Endodermal cell (in vitro differentiated cells): ENCODE data around the gene FBXO21. TPM values are rescaled to one million over a fixed set of nuclear protein-coding genes. Genes with fewer than 3 reads are reported as not detected.
A peak's percentile ranks its signal among the peaks of the same experiment; 100 is the strongest.

Experiments used
- DNase-seq: peaks from one replicate; pipeline ENCODE4 v3.0.0-alpha.2; 2017
- H3K27ac ChIP-seq: 2 replicates; pipeline ENCODE4 v1.5.1; 2013; ENCODE audit warnings: mild to moderate bottlenecking, low read depth, low read length, moderate library complexity
- H3K27me3 ChIP-seq: 2 replicates; pipeline ENCODE4 v1.6.1; 2013; ENCODE audit warnings: mild to moderate bottlenecking, low read length, moderate library complexity; ENCODE audit not compliant: insufficient read depth, control insufficient read depth, poor library complexity, severe bottlenecking
- H3K36me3 ChIP-seq: 2 replicates; pipeline ENCODE4 v1.7.0; 2013; ENCODE audit warnings: mild to moderate bottlenecking, low read length, moderate library complexity; ENCODE audit not compliant: control insufficient read depth, insufficient read depth
- H3K4me1 ChIP-seq: one replicate; pipeline ENCODE4 v1.7.0; 2013; ENCODE audit warnings: low read length; ENCODE audit not compliant: control insufficient read depth, insufficient read depth
- H3K4me3 ChIP-seq: 2 replicates; pipeline ENCODE4 v1.5.1; 2013; ENCODE audit warnings: mild to moderate bottlenecking, low read length, moderate library complexity
- H3K9ac ChIP-seq: 2 replicates; pipeline ENCODE4 v1.6.1; 2013; ENCODE audit warnings: mild to moderate bottlenecking, low read length, moderate library complexity; ENCODE audit not compliant: poor library complexity, severe bottlenecking; ENCODE audit errors: extremely low read depth
- H3K9me3 ChIP-seq: 2 replicates; pipeline ENCODE4 v1.6.1; 2013; ENCODE audit warnings: mild to moderate bottlenecking, low read length, moderate library complexity; ENCODE audit not compliant: control insufficient read depth
- H3K27ac Mint-ChIP-seq: 2 replicates; pipeline ENCODE4 v1.8.0; 2020; ENCODE audit warnings: mixed read lengths
- H3K27me3 Mint-ChIP-seq: 2 replicates; pipeline ENCODE4 v1.8.0; 2021; ENCODE audit warnings: mild to moderate bottlenecking, mixed read lengths; ENCODE audit not compliant: insufficient read depth
- H3K36me3 Mint-ChIP-seq: 2 replicates; pipeline ENCODE4 v1.8.0; 2020; ENCODE audit warnings: low read depth, mixed read lengths
- H3K4me1 Mint-ChIP-seq: 2 replicates; pipeline ENCODE4 v1.8.0; 2020; ENCODE audit warnings: mixed read lengths
- H3K4me3 Mint-ChIP-seq: 2 replicates; pipeline ENCODE4 v1.8.0; 2020; ENCODE audit warnings: mild to moderate bottlenecking, moderate library complexity, mixed read lengths
- H3K9me3 Mint-ChIP-seq: 2 replicates; pipeline ENCODE4 v1.8.0; 2020; ENCODE audit warnings: mild to moderate bottlenecking, mixed read lengths
- CTCF ChIP-seq: fragments of 200-600 bp; sonication (generic); conservative IDR thresholded peaks from 2 replicates; pipeline ENCODE4 v1.5.0; 2021; ENCODE audit warnings: antibody characterized with exemption, mild to moderate bottlenecking
- WGBS, 2 experiments: methylation state at CpG; one replicate each; pipeline versions ENCODE4 v1.1.5 to v1.1.7; 2013; ENCODE audit warnings: missing lambda C conversion rate in 2 of 2, mixed read lengths in 1 of 2; ENCODE audit not compliant: insufficient coverage in 1 of 2, insufficient read length in 1 of 2; 5-methylcytosine and 5-hydroxymethylcytosine counted together
- total RNA-seq, 2 donors: library from RNA; stranded (reverse); fragmentation: NEBNext Ultra II Directional in 1 of 2; extraction: Animal tissue kit (Norgen Biotek cat#: 25700) in 1 of 2; gene quantifications; 2 replicates in 1 of 2; 3 replicates in 1 of 2; pipeline ENCODE4 v1.2.1, GENCODE V29; 2021

The FBXO21 gene
- total RNA-seq, 2 donors from 2014 or later: 46.5 to 54.6 TPM

DNA sequence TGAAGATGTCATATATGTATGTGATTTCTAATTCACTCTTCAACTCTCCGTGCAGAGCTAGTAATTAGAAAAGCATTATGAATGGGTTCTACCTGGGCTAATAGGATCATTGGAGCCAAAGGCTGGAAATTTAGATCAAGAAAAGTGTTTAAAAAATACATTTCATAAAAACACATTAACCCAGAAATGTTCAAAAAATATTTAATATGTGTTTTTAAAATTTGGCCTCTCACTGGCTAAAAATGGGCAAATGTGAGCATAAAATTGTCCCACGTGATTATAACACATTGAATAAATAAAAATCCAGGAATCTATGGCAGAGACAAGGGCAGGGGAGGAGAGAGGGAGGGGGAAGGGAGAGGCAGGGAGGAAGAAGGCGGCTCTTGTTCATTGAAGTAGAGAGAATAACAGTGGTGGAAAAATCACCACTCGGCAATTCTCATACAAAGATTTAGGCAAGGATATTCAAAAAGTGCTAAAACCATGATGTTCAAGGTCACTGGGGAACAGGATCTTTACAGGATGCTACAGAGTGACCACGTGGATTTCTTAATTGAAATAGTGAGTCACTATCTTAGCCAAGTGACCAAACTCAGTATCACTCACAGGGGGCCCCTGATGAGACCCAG lies 38.8 kb downstream of the FBXO21 start:
- H3K9me3 Mint-ChIP-seq: no peaks in the 10 kb centered on the region
- H3K27ac ChIP-seq: no peak overlapping the region
- no peak overlapping the region for H3K4me3 Mint-ChIP-seq
- WGBS, 2 experiments: 75 to 90% methylated on average over 4 to 5 of the region's 5 CpGs
- H3K27ac Mint-ChIP-seq: peak overlapping the region; percentile 17
- no peaks in the 10 kb centered on the region for H3K27me3 Mint-ChIP-seq
- DNase-seq: no peak
- H3K4me1 ChIP-seq: no peaks in the 10 kb centered on the region
- H3K27me3 ChIP-seq: no peaks in the 10 kb centered on the region
- no peak for TF ChIP-seq CTCF
- peaks cover 6% of the 10 kb centered on the region for H3K4me1 Mint-ChIP-seq
- H3K36me3 ChIP-seq: peaks cover 74% of the 10 kb centered on the region
- H3K4me3 ChIP-seq: no peak overlapping the region
- no peak overlapping the region for H3K9ac ChIP-seq
- peaks cover 71% of the 10 kb centered on the region for H3K36me3 Mint-ChIP-seq
- H3K9me3 ChIP-seq: no peaks in the 10 kb centered on the region

DNA sequence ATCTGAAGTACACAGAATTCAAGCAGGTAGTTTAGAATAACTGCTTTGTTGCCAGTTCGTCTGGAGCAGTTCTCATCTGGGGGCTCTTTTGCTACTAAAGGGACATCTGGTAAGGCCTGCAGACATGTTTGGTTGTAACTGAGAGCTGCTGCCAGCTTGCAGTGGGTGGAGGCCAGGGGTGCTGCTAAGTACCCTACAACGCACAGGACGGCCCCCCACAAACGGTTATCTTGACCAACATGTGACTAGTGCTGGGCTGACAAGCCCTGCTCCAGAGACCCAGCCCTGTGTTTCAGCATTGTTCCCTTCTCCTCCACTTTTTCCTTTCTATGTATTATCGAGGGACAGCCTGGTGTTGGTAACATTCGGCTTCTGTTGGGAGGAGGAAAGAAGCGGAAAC lies 40.8 kb downstream of the FBXO21 start:
- no peaks in the 10 kb centered on the region for H3K4me1 ChIP-seq
- no peak for DNase-seq
- Mint-ChIP-seq H3K36me3 (peaks cover 70% of the 10 kb centered on the region), H3K4me3 (no peak overlapping the region), H3K27ac (no peak overlapping the region), H3K9me3 (no peaks in the 10 kb centered on the region), H3K27me3 (no peaks in the 10 kb centered on the region), H3K4me1 (peaks cover 10% of the 10 kb centered on the region)
- H3K27me3 ChIP-seq: no peaks in the 10 kb centered on the region
- no peak overlapping the region for H3K9ac ChIP-seq
- H3K4me3 ChIP-seq: no peak overlapping the region
- H3K27ac ChIP-seq: no peak overlapping the region
- peaks cover 66% of the 10 kb centered on the region for H3K36me3 ChIP-seq
- 91 to 95% methylated on average over 4 to 7 of the region's 7 CpGs for WGBS, 2 experiments
- TF ChIP-seq CTCF: no peak
- no peaks in the 10 kb centered on the region for H3K9me3 ChIP-seq

DNA sequence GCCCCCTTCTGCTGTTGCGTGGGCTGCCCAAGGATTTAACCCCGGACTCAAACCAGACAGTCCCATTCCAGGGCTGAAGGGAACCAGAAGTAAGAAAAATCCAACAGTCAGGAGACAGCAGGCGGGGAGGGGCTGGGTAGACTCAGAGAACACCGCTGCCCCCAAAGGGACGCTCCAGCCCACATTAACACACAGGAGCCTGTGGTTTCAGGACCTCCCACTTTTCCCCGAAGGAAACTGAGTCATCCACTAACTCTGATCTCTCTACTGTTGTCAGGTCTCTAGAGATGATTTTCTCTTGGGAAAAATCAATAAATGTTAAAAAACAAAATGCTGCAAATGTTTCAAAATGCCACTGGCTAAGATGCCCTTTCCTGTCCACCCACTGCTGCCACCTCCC lies 41.6 kb downstream of the FBXO21 start:
- Histone ChIP-seq H3K27me3 (no peaks in the 10 kb centered on the region), H3K9me3 (no peaks in the 10 kb centered on the region), H3K9ac (no peak overlapping the region), H3K4me3 (no peak overlapping the region), H3K4me1 (no peaks in the 10 kb centered on the region), H3K27ac (no peak overlapping the region), H3K36me3 (peaks cover 66% of the 10 kb centered on the region)
- Mint-ChIP-seq H3K4me1 (peaks cover 11% of the 10 kb centered on the region), H3K9me3 (no peaks in the 10 kb centered on the region), H3K27ac (peak overlapping the region; percentile 13), H3K4me3 (no peak overlapping the region), H3K27me3 (no peaks in the 10 kb centered on the region), H3K36me3 (peaks cover 70% of the 10 kb centered on the region)
- peak; percentile 45 for DNase-seq
- WGBS, 2 experiments: 76 to 87% methylated on average over 4 to 6 of the region's 6 CpGs
- TF ChIP-seq CTCF: no peak
